Heart right ventricle (tissue), 16 donors: ENCODE results near the gene SGTB. TPM values are rescaled to one million over a fixed set of nuclear protein-coding genes. Genes with fewer than 3 reads are reported as not detected.
"Not testable (repeated sequence)": the region's sequence is repeated elsewhere in the genome, so short reads cannot be mapped to it uniquely, and the experiment has no call there.

ENCODE experiments used
- ATAC-seq, 8 donors: fragments of 200-7000 bp; cut with Tn5 transposase; one replicate each; pipeline ENCODE4 v1.9.1; 2020; ENCODE audit warnings: mild to moderate bottlenecking in 8 of 8, moderate library complexity in 8 of 8, moderate number of reproducible peaks in 1 of 8
- DNase-seq, 2 donors: peaks; one replicate each; pipeline ENCODE4 v3.0.0-alpha.2; 2020
- H3K27ac ChIP-seq, 10 donors: fragments of 200-600 bp; sonication (generic) in 2 of 10; one replicate each; pipeline versions ENCODE4 v1.5.0 to v1.8.0; 2020 to 2022; ENCODE audit warnings: mild to moderate bottlenecking in 3 of 10
- H3K27me3 ChIP-seq, 7 donors: fragments of 200-600 bp; one replicate each; pipeline ENCODE4 v1.8.0; 2021 to 2022; ENCODE audit warnings: mild to moderate bottlenecking in 2 of 7
- H3K36me3 ChIP-seq, 9 donors: fragments of 200-600 bp; sonication (generic) in 1 of 9; one replicate each; pipeline versions ENCODE4 v1.5.0 to v1.8.0; 2020 to 2022; ENCODE audit warnings: mild to moderate bottlenecking in 2 of 9
- H3K4me1 ChIP-seq, 9 donors: fragments of 200-600 bp; sonication (generic) in 1 of 9; one replicate each; pipeline versions ENCODE4 v1.5.0 to v1.8.0; 2020 to 2022; ENCODE audit warnings: mild to moderate bottlenecking in 4 of 9
- H3K4me3 ChIP-seq, 10 donors: fragments of 200-600 bp; sonication (generic) in 2 of 10; one replicate each; pipeline versions ENCODE4 v1.5.0 to v1.8.0; 2020 to 2022; ENCODE audit warnings: mild to moderate bottlenecking in 7 of 10, moderate library complexity in 2 of 10
- H3K9me3 ChIP-seq, 11 donors: fragments of 200-600 bp in 10 of 11; sonication (generic) in 2 of 11; one replicate each; pipeline versions ENCODE4 v1.5.0 to v1.8.0; 2013 to 2022; ENCODE audit warnings: mild to moderate bottlenecking in 2 of 11, control low read depth in 1 of 11, moderate library complexity in 1 of 11
- WGBS, 2 donors: extraction: QIAGEN DNeasy Blood & Tissue Kit; methylation state at CpG; one replicate each; pipeline ENCODE4 v1.1.7; 2013; ENCODE audit warnings: inconsistent platforms in 1 of 2; 5-methylcytosine and 5-hydroxymethylcytosine counted together
- intact Hi-C, 10 donors: fragments of 100-400 bp; cut with DNase I; formaldehyde crosslinking; loops; one replicate each; pipeline versions ENCODE4 v1.11.1 to v1.14.2; 2022
- polyA plus RNA-seq, 2 donors: library from polyadenylated mRNA; stranded (reverse); fragments of 200-250 nt; gene quantifications; one replicate each; pipeline ENCODE4 v1.2.3, GENCODE V29; 2013
- total RNA-seq, 10 donors: library from RNA; stranded (reverse); fragmentation: NEBNext Ultra II Directional in 3 of 10; extraction: Animal tissue kit (Norgen Biotek cat#: 25700) in 3 of 10; gene quantifications; one replicate each; pipeline versions ENCODE4 v1.2.1 to v1.2.4, GENCODE V29; 2021 to 2023
- TF ChIP-seq, protein P1 (sequence below), 9 donors: fragments of 200-600 bp; sonication (generic) in 2 of 9; IDR thresholded peaks; one replicate each; pipeline versions ENCODE4 v1.5.0 to v1.8.0; 2021 to 2022; ENCODE audit warnings: antibody characterized with exemption in 9 of 9, mild to moderate bottlenecking in 5 of 9, moderate library complexity in 1 of 9
- donor health status: Arrhythmogenic right ventricular cardiomyopathy.
- donor health status: ischemic (EF 13 %, LVEDD 7.1; RV severe dilation, severe dysfunction).
- donor health status: healthy with polysubstance abuse.
- donor health status: DM: no; HTN: yes; CAD: no.
- donor health status: DM: no; HTN: no; CAD: no.
- donor health status: ischemic (EF 25% LVEDD 6.9; RV normal size, moderate dysfunction).
- donor health status: ischemic (EF 25% LVEDD 5.7; RV mildly dilated, moderate dysfunction).
- donor health status: healthy.
- donor health status: DM: yes; HTN: yes; CAD: no.
- donor health status: Ischemic cardiomyopathy.
- donor health status: ischemic (EF 35%, LVEDD 5.7; RV mildly dilated, moderate dysfunction).
- donor health status: nonischemic (EF 11% LVEDD 7.7; RV severe dilation, severe dysfunction).
- donor health status: DM: yes; HTN: yes; CAD: no.
- donor health status: PGD.
- donor health status: ischemic (EF 29% LVEDD 5.4; RV normal size, mild dysfunction).
- donor health status: nonischemic (EF 23%, LVEDD 6.1; RV moderate dilation, normal function).

Gene SGTB
- total and polyA plus RNA-seq, 12 donors, result 1.5 to 9.7 (median 6.1) TPM

DNA sequence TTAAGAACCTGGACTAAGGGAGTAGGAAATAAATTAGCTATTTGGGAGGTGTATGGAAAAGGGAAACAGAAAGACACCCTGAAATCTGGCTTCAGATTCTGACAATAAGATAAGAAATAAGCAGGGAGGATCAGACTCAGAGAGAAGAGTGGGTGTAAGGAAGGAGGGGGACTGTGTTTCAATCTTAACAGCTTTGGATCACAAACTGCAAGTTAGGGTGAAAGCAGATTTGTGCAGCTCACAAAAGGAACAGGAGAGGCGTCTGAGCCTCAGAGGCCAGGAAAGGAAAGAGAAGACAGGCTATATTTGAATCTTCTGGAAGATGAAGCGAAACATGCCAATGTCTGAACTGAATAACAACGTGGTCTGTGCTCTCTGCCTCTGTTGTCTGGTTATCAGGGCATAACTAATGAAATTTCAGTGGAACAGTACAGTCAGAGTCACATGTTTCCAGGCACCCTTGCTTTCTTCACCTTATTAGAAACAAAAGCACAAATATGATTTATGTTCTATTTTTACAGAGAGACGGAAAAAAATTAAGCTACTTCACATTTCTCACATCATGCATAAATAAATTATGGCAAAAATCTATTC is 26.6 kb downstream of the SGTB start:
- H3K4me1 ChIP-seq, result peaks cover 0 to 15% (median 4%) of the 10 kb centered on the region in 9 donors
- intact Hi-C loops, result no loop called here

DNA sequence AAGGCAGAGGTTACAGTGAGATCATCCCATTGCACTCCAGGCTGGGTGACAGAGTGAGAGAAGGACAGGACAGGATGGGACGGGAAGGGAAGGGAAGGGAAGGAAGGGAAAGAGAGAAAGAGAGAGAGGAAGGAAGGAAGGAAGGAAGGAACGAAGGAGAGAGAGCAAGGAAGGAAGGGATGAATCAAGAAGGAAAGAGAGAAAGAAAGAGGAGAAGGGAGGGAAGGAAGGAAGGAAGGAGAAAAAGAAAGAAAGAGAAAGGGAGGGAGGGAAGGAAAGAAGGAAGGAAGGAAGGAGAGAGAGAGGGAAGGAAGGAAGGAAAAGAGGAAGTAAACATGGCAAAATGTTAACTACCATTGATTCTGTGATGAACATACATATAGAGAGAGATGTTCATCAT is 28.8 kb downstream of the SGTB start:
- WGBS, 2 donors, result 79 to 92% methylated on average over 2 of the region's 2 CpGs
- Histone ChIP-seq H3K4me3 (no peak overlapping the region), H3K9me3 (no peaks in the 10 kb centered on the region), H3K27ac (no peak overlapping the region), H3K36me3 (peaks cover 0 to 53% (median 0%) of the 10 kb centered on the region in 9 donors), H3K27me3 (no peaks in the 10 kb centered on the region), H3K4me1 (peaks cover 0 to 15% (median 4%) of the 10 kb centered on the region in 9 donors)
- ATAC-seq (no peak), DNase-seq (no peak)
- intact Hi-C loops, result no loop called here
- TF ChIP-seq, protein P1, sequence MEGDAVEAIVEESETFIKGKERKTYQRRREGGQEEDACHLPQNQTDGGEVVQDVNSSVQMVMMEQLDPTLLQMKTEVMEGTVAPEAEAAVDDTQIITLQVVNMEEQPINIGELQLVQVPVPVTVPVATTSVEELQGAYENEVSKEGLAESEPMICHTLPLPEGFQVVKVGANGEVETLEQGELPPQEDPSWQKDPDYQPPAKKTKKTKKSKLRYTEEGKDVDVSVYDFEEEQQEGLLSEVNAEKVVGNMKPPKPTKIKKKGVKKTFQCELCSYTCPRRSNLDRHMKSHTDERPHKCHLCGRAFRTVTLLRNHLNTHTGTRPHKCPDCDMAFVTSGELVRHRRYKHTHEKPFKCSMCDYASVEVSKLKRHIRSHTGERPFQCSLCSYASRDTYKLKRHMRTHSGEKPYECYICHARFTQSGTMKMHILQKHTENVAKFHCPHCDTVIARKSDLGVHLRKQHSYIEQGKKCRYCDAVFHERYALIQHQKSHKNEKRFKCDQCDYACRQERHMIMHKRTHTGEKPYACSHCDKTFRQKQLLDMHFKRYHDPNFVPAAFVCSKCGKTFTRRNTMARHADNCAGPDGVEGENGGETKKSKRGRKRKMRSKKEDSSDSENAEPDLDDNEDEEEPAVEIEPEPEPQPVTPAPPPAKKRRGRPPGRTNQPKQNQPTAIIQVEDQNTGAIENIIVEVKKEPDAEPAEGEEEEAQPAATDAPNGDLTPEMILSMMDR (IDR thresholded peaks at IDR 0.05), result no peak

More for the DNA sequence above, 26.6 kb downstream of the SGTB start:
- no peaks in the 10 kb centered on the region for H3K27me3 ChIP-seq
- H3K27ac ChIP-seq, result no peak overlapping the region
- DNase-seq (no peak), ATAC-seq (no peak)
- H3K4me3 ChIP-seq, result no peak overlapping the region
- TF ChIP-seq, protein P1 (IDR thresholded peaks at IDR 0.05), result no peak
- 80 to 87% methylated on average over 4 of the region's 4 CpGs for WGBS, 2 donors
- no peaks in the 10 kb centered on the region for H3K9me3 ChIP-seq
- peaks cover 0 to 53% (median 0%) of the 10 kb centered on the region in 9 donors for H3K36me3 ChIP-seq

- Histone ChIP-seq H3K36me3 (peaks cover 0 to 85% (median 3%) of the 10 kb centered on the region in 9 donors), H3K9me3 (no peaks in the 10 kb centered on the region), H3K27ac (no peak overlapping the region), H3K4me1 (no peaks in the 10 kb centered on the region), H3K4me3 (no peak overlapping the region), H3K27me3 (no peaks in the 10 kb centered on the region)
- TF ChIP-seq, protein P1 (IDR thresholded peaks at IDR 0.05), result no peak
- no peak for ATAC-seq
- 95 to 96% methylated on average over 3 of the region's 3 CpGs for WGBS, 2 donors
- intact Hi-C loops, result no loop called here
- no peak for DNase-seq
Observed at GRCh38 chr5:65682148-65682547, 39.8 kb downstream of the SGTB start.

DNA sequence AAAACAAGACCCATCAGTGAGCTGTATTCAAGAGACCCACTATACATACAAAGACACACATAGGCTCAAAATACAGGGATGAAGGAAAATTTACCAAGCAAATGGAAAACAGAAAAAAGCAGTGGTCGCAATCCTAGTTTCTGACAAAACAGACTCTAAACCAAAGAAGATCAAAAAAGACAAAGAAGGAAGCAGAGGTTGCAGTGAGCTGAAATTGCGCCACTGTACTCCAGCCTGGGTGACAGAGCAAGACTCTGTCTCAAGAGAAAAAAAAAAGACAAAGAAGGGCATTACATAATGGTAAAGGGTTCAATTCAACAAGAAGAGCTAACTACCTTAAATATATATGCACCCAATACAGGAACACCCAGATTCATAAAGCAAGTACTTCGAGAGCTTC is 45.9 kb downstream of the SGTB start:
- H3K4me3 ChIP-seq, H3K4me1 ChIP-seq, ATAC-seq, H3K27ac ChIP-seq, intact Hi-C loops, H3K9me3 ChIP-seq, DNase-seq, H3K27me3 ChIP-seq: not testable (repeated sequence)
- peaks cover 0 to 68% (median 3%) of the 10 kb centered on the region in 9 donors for H3K36me3 ChIP-seq
- 90 to 98% methylated on average over 3 of the region's 3 CpGs for WGBS, 2 donors

GRCh38 chr5:65674749-65675148 is 47.2 kb downstream of the SGTB start:
- H3K4me1 ChIP-seq, result peaks cover 0 to 10% (median 0%) of the 10 kb centered on the region in 9 donors
- intact Hi-C loops, result no loop called here
- DNase-seq (no peak), ATAC-seq (no peak)
- H3K4me3 ChIP-seq, result no peak overlapping the region
- H3K27ac ChIP-seq, result no peak overlapping the region
- H3K36me3 ChIP-seq, result peaks cover 0 to 68% (median 4%) of the 10 kb centered on the region in 9 donors
- H3K9me3 ChIP-seq, result no peaks in the 10 kb centered on the region
- no peaks in the 10 kb centered on the region for H3K27me3 ChIP-seq
- TF ChIP-seq, protein P1 (IDR thresholded peaks at IDR 0.05), result no peak
